Thymus (tissue), 11 donors: Measurements from ENCODE around the gene PRKAG3. TPM values are rescaled to one million over a fixed set of nuclear protein-coding genes. Genes with fewer than 3 reads are reported as not detected.
"Not testable (repeated sequence)": the region's sequence is repeated elsewhere in the genome, so short reads cannot be mapped to it uniquely, and the experiment has no call there.

Source experiments
- DNase-seq, 9 donors: peaks; one replicate each; pipeline ENCODE4 v3.0.0-alpha.2; 2013; ENCODE audit warnings: low spot score in 9 of 9, low read depth in 6 of 9, missing footprints in 1 of 9
- H3K27ac ChIP-seq, 2 donors: one replicate each; pipeline ENCODE4 v1.5.1; 2013; ENCODE audit warnings: control low read depth in 1 of 2, low read depth in 1 of 2, low read length in 1 of 2, mild to moderate bottlenecking in 1 of 2, moderate library complexity in 1 of 2
- H3K27me3 ChIP-seq, 2 donors: one replicate each; pipeline ENCODE4 v1.5.1; 2013; ENCODE audit warnings: low read length in 1 of 2; ENCODE audit not compliant: control insufficient read depth in 2 of 2, insufficient read depth in 1 of 2
- H3K36me3 ChIP-seq, 2 donors: one replicate each; pipeline ENCODE4 v1.5.1; 2013; ENCODE audit warnings: low read length in 1 of 2, mild to moderate bottlenecking in 1 of 2, moderate library complexity in 1 of 2; ENCODE audit not compliant: control insufficient read depth in 2 of 2, insufficient read depth in 2 of 2
- H3K4me1 ChIP-seq, 2 donors: one replicate each; pipeline ENCODE4 v1.5.1; 2013; ENCODE audit warnings: low read length in 2 of 2; ENCODE audit not compliant: control insufficient read depth in 2 of 2, insufficient read depth in 2 of 2
- H3K4me3 ChIP-seq, 2 donors: one replicate each; pipeline ENCODE4 v1.5.1; 2013; ENCODE audit warnings: low read length in 2 of 2, control low read depth in 1 of 2, mild to moderate bottlenecking in 1 of 2
- H3K9me3 ChIP-seq, 2 donors: one replicate each; pipeline ENCODE4 v1.5.1; 2013; ENCODE audit warnings: low read length in 1 of 2, mild to moderate bottlenecking in 1 of 2; ENCODE audit not compliant: control insufficient read depth in 2 of 2, insufficient read depth in 1 of 2
- WGBS: extraction: QIAGEN DNeasy Blood & Tissue Kit; methylation state at CpG from one replicate; pipeline ENCODE4 v1.1.7; 2013; 5-methylcytosine and 5-hydroxymethylcytosine counted together
- polyA plus RNA-seq: library from polyadenylated mRNA; stranded (reverse); fragments of 200-250 nt; gene quantifications from one replicate; pipeline ENCODE4 v1.2.3, GENCODE V29; 2013
- total RNA-seq: library from RNA; stranded (reverse); fragments of 120-200 nt; gene quantifications from one replicate; pipeline ENCODE4 v1.2.4, GENCODE V29; 2013
- donor health status: healthy.

The PRKAG3 gene
- total and polyA plus RNA-seq, 2 donors, result 0.07 TPM; not detected in 1

- H3K27ac ChIP-seq, H3K36me3 ChIP-seq, H3K4me3 ChIP-seq, H3K4me1 ChIP-seq, DNase-seq, H3K27me3 ChIP-seq, H3K9me3 ChIP-seq: not testable (repeated sequence)
- WGBS, result 96% methylated on average over 5 of the region's 5 CpGs
These were observed 58.8 kb downstream of the PRKAG3 start for GRCh38 chr2:218772759-218773158.

Other genes with a start within 250 kb of the PRKAG3 start
- gene PLCD4, start 223.9 kb downstream of the PRKAG3 start, total RNA-seq, result 0.57 TPM
- gene PLCD4, start 223.9 kb downstream of the PRKAG3 start, polyA plus RNA-seq, result 0.68 TPM
- 5.1 TPM for gene ZNF142, start 172.2 kb downstream of the PRKAG3 start, total RNA-seq
- gene ZNF142, start 172.2 kb downstream of the PRKAG3 start, polyA plus RNA-seq, result 6.7 TPM
- gene BCS1L, start 172.1 kb downstream of the PRKAG3 start, total RNA-seq, result 24.4 TPM
- gene BCS1L, start 172.1 kb downstream of the PRKAG3 start, polyA plus RNA-seq, result 34.5 TPM
- gene RNF25, start 159.8 kb downstream of the PRKAG3 start, total RNA-seq, result 35.6 TPM
- 33.7 TPM for gene RNF25, start 159.8 kb downstream of the PRKAG3 start, polyA plus RNA-seq
- 6.0 TPM for gene STK36, start 159.7 kb downstream of the PRKAG3 start, total RNA-seq
- 19.1 TPM for gene STK36, start 159.7 kb downstream of the PRKAG3 start, polyA plus RNA-seq
- gene TTLL4, start 121.0 kb downstream of the PRKAG3 start, total RNA-seq, result 8.8 TPM
- 9.4 TPM for gene TTLL4, start 121.0 kb downstream of the PRKAG3 start, polyA plus RNA-seq
- 21.9 TPM for gene CYP27A1, start 49.7 kb downstream of the PRKAG3 start, total RNA-seq
- 24.7 TPM for gene CYP27A1, start 49.7 kb downstream of the PRKAG3 start, polyA plus RNA-seq
- 0.14 TPM for gene WNT6, start 28.0 kb upstream of the PRKAG3 start, total RNA-seq
- 0.34 TPM for gene WNT6, start 28.0 kb upstream of the PRKAG3 start, polyA plus RNA-seq
- 1.1 TPM for gene WNT10A, start 49.0 kb upstream of the PRKAG3 start, total RNA-seq
- 1.5 TPM for gene WNT10A, start 49.0 kb upstream of the PRKAG3 start, polyA plus RNA-seq
- not detected for gene CDK5R2, start 127.9 kb upstream of the PRKAG3 start, total RNA-seq
- 0.16 TPM for gene CDK5R2, start 127.9 kb upstream of the PRKAG3 start, polyA plus RNA-seq
- gene FEV, start 153.4 kb upstream of the PRKAG3 start, total RNA-seq, result not detected
- gene FEV, start 153.4 kb upstream of the PRKAG3 start, polyA plus RNA-seq, result 0.02 TPM
- 0.14 TPM for gene CRYBA2, start 161.6 kb upstream of the PRKAG3 start, total RNA-seq
- 0.55 TPM for gene CRYBA2, start 161.6 kb upstream of the PRKAG3 start, polyA plus RNA-seq
- gene CFAP65, start 209.7 kb upstream of the PRKAG3 start, total RNA-seq, result 0.05 TPM
- gene CFAP65, start 209.7 kb upstream of the PRKAG3 start, polyA plus RNA-seq, result 0.27 TPM
- 0.05 TPM for gene IHH, start 229.1 kb upstream of the PRKAG3 start, total RNA-seq
- 0.18 TPM for gene IHH, start 229.1 kb upstream of the PRKAG3 start, polyA plus RNA-seq